Measurements from ENCODE around the gene USP17L30. TPM values are rescaled to one million over a fixed set of nuclear protein-coding genes. Genes with fewer than 3 reads are reported as not detected.

USP17L30 gene
- polyA plus RNA-seq, 5 donors, result not detected

Other genes starting within 250 kb of the USP17L30 start
- under 1 TPM in 3 of 5 donors, not detected in 2; 0.05 to 0.10 (median 0.08) TPM for gene FAM90A26, start 192.7 kb upstream of the USP17L30 start, polyA plus RNA-seq (ENCODE audit: insufficient read depth in 1 of 5, insufficient read length in 5 of 5, low replicate concordance in 1 of 5)
- not detected for gene USP17L10, start 152.5 kb upstream of the USP17L30 start, polyA plus RNA-seq (ENCODE audit: insufficient read depth in 1 of 5, insufficient read length in 5 of 5, low replicate concordance in 1 of 5)
- gene USP17L11, start 147.7 kb upstream of the USP17L30 start, polyA plus RNA-seq (ENCODE audit: insufficient read depth in 1 of 5, insufficient read length in 5 of 5, low replicate concordance in 1 of 5), result not detected
- not detected for gene USP17L12, start 143.0 kb upstream of the USP17L30 start, polyA plus RNA-seq (ENCODE audit: insufficient read depth in 1 of 5, insufficient read length in 5 of 5, low replicate concordance in 1 of 5)
- gene USP17L13, start 138.2 kb upstream of the USP17L30 start, polyA plus RNA-seq (ENCODE audit: insufficient read depth in 1 of 5, insufficient read length in 5 of 5, low replicate concordance in 1 of 5), result not detected
- gene USP17L15, start 128.7 kb upstream of the USP17L30 start, polyA plus RNA-seq (ENCODE audit: insufficient read depth in 1 of 5, insufficient read length in 5 of 5, low replicate concordance in 1 of 5), result not detected
- not detected for gene USP17L17, start 119.2 kb upstream of the USP17L30 start, polyA plus RNA-seq (ENCODE audit: insufficient read depth in 1 of 5, insufficient read length in 5 of 5, low replicate concordance in 1 of 5)
- not detected for gene USP17L18, start 114.5 kb upstream of the USP17L30 start, polyA plus RNA-seq (ENCODE audit: insufficient read depth in 1 of 5, insufficient read length in 5 of 5, low replicate concordance in 1 of 5)
- not detected for gene USP17L19, start 109.8 kb upstream of the USP17L30 start, polyA plus RNA-seq (ENCODE audit: insufficient read depth in 1 of 5, insufficient read length in 5 of 5, low replicate concordance in 1 of 5)
- not detected for gene USP17L20, start 105.0 kb upstream of the USP17L30 start, polyA plus RNA-seq (ENCODE audit: insufficient read depth in 1 of 5, insufficient read length in 5 of 5, low replicate concordance in 1 of 5)
- gene USP17L21, start 100.3 kb upstream of the USP17L30 start, polyA plus RNA-seq (ENCODE audit: insufficient read depth in 1 of 5, insufficient read length in 5 of 5, low replicate concordance in 1 of 5), result not detected
- gene USP17L22, start 95.5 kb upstream of the USP17L30 start, polyA plus RNA-seq (ENCODE audit: insufficient read depth in 1 of 5, insufficient read length in 5 of 5, low replicate concordance in 1 of 5), result not detected
- not detected for gene USP17L24, start 38.0 kb upstream of the USP17L30 start, polyA plus RNA-seq (ENCODE audit: insufficient read depth in 1 of 5, insufficient read length in 5 of 5, low replicate concordance in 1 of 5)
- not detected for gene USP17L25, start 33.2 kb upstream of the USP17L30 start, polyA plus RNA-seq (ENCODE audit: insufficient read depth in 1 of 5, insufficient read length in 5 of 5, low replicate concordance in 1 of 5)
- not detected for gene USP17L26, start 28.5 kb upstream of the USP17L30 start, polyA plus RNA-seq (ENCODE audit: insufficient read depth in 1 of 5, insufficient read length in 5 of 5, low replicate concordance in 1 of 5)
- gene USP17L5, start 23.7 kb upstream of the USP17L30 start, polyA plus RNA-seq (ENCODE audit: insufficient read depth in 1 of 5, insufficient read length in 5 of 5, low replicate concordance in 1 of 5), result not detected
- gene USP17L27, start 19.0 kb upstream of the USP17L30 start, polyA plus RNA-seq (ENCODE audit: insufficient read depth in 1 of 5, insufficient read length in 5 of 5, low replicate concordance in 1 of 5), result not detected
- not detected for gene USP17L28, start 14.2 kb upstream of the USP17L30 start, polyA plus RNA-seq (ENCODE audit: insufficient read depth in 1 of 5, insufficient read length in 5 of 5, low replicate concordance in 1 of 5)
- gene USP17L29, start 9.5 kb upstream of the USP17L30 start, polyA plus RNA-seq (ENCODE audit: insufficient read depth in 1 of 5, insufficient read length in 5 of 5, low replicate concordance in 1 of 5), result not detected
- not detected for gene DEFB131A, start 81.3 kb downstream of the USP17L30 start, polyA plus RNA-seq (ENCODE audit: insufficient read depth in 1 of 5, insufficient read length in 5 of 5, low replicate concordance in 1 of 5)